Testis (tissue), 2 donors: ENCODE measurements around the gene LY6G5C.

Experiments
- CTCF ChIP-seq, 3 experiments: fragments of 450-650 bp in 2 of 3; fragments of 200-600 bp in 1 of 3; sonication (generic) in 1 of 3; IDR thresholded peaks; one replicate each; pipeline ENCODE4 v1.5.1; 2016 to 2019; ENCODE audit warnings: antibody characterized with exemption in 3 of 3, mild to moderate bottlenecking in 2 of 3, moderate library complexity in 1 of 3
- POLR2A ChIP-seq: fragments of 450-650 bp; IDR thresholded peaks from one replicate; pipeline ENCODE4 v1.6.1; 2017; ENCODE audit warnings: antibody characterized with exemption, mild to moderate bottlenecking, moderate library complexity

DNA sequence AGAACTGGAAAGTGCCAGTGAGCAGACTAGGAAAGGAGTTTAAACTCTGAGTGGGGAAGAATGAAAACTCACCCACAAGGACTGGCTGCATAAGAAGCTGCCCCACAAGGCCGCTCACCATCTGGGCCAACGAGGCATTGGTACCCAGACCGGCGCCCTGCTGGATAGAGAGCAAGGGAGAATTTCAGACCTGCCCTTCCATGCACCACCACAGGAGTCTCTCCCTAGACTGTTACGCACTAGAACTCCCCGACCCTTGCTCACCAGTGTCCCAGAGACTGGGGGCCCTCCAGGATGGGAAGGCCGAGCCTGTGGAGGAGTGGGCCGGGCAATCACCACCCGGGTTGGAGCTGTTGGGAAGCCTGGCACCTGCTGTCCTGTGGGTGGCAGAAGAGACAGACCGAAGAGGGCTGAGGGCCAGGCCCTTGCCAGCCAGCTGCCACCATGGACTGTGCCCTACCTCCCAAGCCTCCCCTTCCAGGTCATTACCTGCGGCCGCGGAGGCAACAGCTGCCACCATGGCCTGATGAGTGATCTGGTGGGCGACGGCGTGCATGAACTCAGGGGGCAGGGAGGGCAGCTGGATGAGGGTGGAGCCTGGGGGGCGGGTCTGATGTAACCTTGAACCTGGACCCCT, 36.9 kb downstream of the LY6G5C start:
- TF ChIP-seq CTCF (IDR thresholded peaks at IDR 0.05), result no peak
- no peak for TF ChIP-seq POLR2A
